GM19193 (cell line): Measurements from ENCODE around the gene KDM5D.

ENCODE experiments used
- POLR2A ChIP-seq: IDR thresholded peaks from 4 replicates; pipeline ENCODE4 v1.6.1; 2011; ENCODE audit not compliant: insufficient read depth, insufficient read length; ENCODE audit errors: extremely low read depth

The KDM5D gene

DNA sequence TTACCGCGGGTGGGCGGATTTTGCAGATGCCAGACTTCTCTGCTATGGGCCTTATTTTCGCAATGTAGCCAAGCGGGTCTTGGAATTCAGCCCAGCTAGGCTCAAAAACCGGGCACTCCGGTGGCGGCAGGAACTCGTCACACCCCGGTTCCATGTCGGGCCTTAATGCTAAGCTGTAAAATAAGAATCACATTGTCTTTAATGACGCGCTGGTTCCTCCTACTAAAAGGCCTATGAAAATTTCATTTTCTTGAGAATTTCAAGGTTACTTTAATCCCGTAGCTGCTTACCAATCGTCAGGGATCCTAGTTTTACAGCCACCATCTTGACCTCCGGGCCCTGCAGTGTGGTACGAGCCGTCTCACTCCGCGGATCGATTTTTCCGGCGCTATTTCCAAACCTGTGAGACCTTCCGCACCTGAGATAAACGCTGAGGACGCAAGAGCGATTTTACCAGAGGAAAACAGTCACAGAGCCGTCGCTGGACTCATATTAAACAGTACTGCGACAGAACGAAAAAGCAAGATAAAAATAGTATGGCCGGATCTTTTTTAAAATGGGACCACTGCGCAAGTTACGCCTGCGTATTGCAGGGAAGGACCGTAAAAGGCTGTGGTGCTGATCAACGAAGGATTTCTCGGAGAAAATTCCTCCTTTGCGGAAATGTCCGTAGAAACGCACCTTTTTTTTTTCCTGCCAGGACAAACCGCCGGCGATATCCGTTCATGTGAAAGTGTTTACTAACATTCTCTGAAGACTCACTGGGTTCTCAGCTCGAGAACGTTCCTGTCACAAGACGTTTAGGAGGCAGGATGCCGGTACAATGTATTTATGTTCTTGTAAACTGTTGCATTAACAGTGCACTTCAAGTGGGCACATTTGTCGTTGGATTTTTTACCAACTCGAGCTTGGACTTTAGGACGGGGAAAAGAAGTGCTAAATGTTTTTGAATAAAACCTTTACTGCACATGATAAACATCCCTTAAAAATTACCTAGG, at the start of gene KDM5D:
KDM5D (minus strand) TSS at position 346 of the 998 bp plus-strand sequence; CDS start at position 154, 192 bp downstream.
- TF ChIP-seq POLR2A: no peak

DNA sequence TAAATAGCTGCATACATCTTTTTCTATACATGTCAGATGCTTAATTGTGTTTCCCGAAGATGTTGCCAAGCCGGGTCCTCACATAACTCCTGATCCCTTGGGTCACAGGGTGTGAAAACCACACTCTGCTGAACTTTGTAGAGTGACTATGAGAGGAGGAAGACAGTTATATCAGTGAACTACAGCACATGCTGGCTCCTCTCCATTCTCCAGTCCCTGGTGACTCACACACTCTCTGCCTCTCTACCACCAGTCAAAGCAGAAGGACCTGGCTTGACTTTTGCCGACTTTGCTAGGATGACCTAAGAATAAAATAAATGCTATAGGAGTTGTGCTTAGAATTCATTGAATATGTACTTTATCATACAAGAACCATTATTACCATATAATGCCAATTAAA, 23.8 kb upstream of the KDM5D start:
- no peak for TF ChIP-seq POLR2A

DNA sequence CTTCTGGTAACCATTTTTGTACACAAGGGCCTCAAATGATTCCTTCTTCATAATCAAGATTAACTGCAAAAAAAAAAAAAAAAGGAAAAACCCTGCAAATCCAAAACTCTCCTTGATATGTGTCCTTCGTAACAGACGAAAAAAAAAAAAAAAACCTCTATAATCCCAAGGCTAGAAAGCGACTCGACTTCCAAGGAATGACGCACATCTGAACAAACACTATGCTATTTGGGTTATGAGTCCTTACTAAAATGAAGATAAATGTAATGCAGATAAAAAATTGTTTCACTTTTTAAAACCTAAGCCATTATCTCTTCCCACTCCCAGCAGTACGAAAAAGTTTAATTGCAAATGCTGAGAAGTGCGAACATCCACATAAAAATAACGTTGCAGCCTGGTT, 1.2 kb downstream of the KDM5D start:
- no peak for TF ChIP-seq POLR2A

DNA sequence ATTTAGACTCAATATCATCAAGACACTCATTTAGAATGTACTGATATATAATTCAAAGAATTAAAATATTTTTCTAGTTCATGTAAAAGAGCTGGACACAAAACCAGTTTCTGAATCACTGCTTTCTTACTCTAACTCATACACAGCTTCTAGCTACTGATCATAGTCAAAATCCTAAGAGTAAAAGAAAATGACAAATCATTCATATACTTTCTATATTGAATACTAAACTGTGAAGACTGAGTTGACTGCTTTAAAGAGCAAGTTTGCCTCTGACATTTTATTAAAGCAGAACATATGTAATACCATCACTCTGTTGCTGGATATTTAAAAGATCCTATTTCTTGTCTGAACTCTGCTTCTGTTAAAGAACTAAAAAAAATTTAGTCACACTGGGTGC, 2.4 kb downstream of the KDM5D start:
- TF ChIP-seq POLR2A: no peak

DNA sequence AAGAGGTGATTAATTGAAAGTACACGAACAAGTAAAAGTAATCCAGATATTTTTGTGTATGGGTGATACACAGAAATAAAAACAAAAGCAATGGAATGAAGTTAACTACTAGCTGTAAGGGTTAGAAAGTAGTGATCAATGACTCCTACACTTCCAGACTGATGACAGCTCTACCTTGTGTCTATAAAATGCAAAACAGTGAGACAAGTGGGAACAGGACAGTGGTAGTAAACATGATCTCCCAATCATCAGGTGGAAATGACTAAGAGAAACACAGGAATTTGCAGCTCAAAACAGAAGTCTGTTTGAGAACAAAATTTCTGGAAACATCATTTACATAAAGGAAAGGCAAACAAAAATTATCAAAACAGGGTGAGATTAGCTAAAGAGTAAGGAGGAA, 10.1 kb downstream of the KDM5D start:
- no peak for TF ChIP-seq POLR2A

- no peak for TF ChIP-seq POLR2A
These were observed 26.6 kb downstream of the KDM5D start for GRCh38 chrY:19717950-19718349.

- TF ChIP-seq POLR2A: no peak
These were observed 27.4 kb downstream of the KDM5D start for GRCh38 chrY:19717146-19717545.

DNA sequence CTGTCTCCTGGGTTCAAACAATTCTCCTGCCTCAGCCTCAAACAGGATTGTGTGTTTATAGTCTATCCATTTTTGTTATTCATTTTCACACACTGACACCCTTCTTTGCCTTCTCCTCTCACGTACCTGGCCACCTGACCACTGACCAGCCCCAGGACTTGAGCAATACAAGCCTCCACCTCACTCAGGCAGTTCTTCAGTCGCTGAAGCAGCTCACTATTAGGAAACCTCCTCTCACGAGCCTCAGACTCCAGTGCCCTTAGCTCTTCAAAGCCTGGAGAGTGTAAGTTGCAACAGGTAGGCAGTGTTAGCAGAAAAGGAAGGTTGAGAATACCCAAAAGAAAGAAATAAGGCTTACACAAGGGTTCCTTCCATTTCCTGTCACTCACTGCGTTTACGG, 29.3 kb downstream of the KDM5D start:
- no peak for TF ChIP-seq POLR2A

DNA sequence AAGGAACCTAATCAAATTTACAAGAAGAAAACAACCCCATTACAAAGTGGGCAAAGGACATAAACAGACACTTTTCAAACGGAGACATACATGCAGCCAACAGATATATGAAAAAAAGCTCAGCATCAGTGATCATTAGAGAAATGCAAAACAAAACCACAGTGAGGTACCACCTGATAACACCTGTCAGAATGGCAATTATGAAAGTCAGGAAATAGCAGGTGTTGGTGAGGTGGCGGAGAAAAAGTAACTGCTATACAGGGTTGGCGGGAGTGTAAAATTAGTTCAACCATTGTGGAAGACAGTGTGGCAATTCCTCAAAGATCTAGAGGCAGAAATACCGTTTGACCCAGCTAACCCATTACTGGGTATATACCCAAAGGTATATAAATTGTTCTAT, 31.1 kb downstream of the KDM5D start:
- TF ChIP-seq POLR2A: no peak

- TF ChIP-seq POLR2A: no peak
These were observed 38.3 kb downstream of the KDM5D start for GRCh38 chrY:19706273-19706672.

DNA sequence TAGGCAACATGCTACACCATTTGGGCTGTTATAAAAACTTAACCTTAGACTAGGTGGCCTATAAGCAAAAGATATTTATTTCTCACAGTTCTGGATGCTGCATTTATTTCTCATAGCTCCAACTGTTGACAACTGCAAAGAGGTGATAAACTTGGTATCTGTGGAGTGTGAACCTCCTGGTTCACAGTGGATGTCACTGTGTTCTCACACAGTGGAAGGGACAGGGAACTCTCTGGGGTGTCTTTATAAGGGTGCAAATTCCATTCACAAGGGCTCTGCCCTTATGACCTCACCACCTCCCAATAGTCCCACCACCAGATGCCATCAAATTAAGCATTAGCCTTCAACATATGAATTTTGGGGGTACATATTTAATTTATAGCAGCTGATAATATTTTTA, 46.0 kb downstream of the KDM5D start:
- no peak for TF ChIP-seq POLR2A

- no peak for TF ChIP-seq POLR2A
These were observed 63.7 kb downstream of the KDM5D start for GRCh38 chrY:19680821-19681220.
